Measurements from ENCODE around the gene ANTXR1.

DNA sequence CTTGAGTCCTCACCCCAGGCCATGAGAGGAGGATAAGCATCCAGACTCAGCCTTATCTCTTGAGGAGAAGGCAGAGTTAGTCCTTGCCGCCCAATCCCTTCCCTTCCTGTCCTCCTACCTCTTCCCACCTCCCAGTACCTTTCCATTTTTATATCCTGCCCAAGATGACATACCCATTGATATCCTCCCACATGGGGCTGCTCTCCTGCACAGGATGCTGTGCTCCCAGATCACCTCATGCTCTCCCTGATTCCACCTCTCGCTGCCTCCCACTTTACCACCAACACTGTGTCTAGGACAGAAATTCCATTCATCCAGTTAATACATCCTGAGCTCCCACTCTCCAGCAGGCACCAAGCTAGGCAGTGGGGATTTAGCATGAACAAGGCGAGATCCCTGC, 191.7 kb downstream of the ANTXR1 start:
- TF ChIP-seq CTCF (conservative IDR thresholded peaks at IDR 0.05; ENCODE audit: low read length), result no peak
- no peak for TF ChIP-seq EZH2phosphoT487 (IDR thresholded peaks at IDR 0.05; ENCODE audit: borderline replicate concordance)
